Neural progenitor cell (in vitro differentiated cells): Measurements from ENCODE around the gene PPIL6. TPM values are rescaled to one million over a fixed set of nuclear protein-coding genes. Genes with fewer than 3 reads are reported as not detected.

ENCODE experiments used
- DNase-seq: peaks from one replicate; pipeline ENCODE4 v3.0.0-alpha.2; 2016; ENCODE audit warnings: low spot score
- H2AFZ ChIP-seq: fragments of 200-600 bp; sonication (generic); replicated peaks from 2 replicates; pipeline ENCODE4 v1.6.1; 2016; ENCODE audit warnings: antibody characterized with exemption
- H3F3A ChIP-seq: fragments of 200-600 bp; sonication (generic); 2 replicates; pipeline ENCODE4 v1.6.1; 2016; ENCODE audit warnings: antibody characterized with exemption, low read depth
- H3K27ac ChIP-seq: fragments of 200-600 bp; sonication (generic); 2 replicates; pipeline ENCODE4 v1.5.1; 2016; ENCODE audit warnings: mild to moderate bottlenecking
- H3K27me3 ChIP-seq: fragments of 200-600 bp; sonication (generic); 2 replicates; pipeline ENCODE4 v1.6.1; 2016; ENCODE audit warnings: mild to moderate bottlenecking, moderate library complexity
- H3K36me3 ChIP-seq: fragments of 200-600 bp; sonication (generic); 2 replicates; pipeline ENCODE4 v1.5.1; 2016
- H3K4me1 ChIP-seq: fragments of 200-600 bp; sonication (generic); 2 replicates; pipeline ENCODE4 v1.6.1; 2016; ENCODE audit warnings: mixed run types
- H3K4me2 ChIP-seq: fragments of 200-600 bp; sonication (generic); 2 replicates; pipeline ENCODE4 v1.6.1; 2016
- H3K4me3 ChIP-seq: fragments of 200-600 bp; sonication (generic); 2 replicates; pipeline ENCODE4 v1.5.1; 2016
- H3K79me2 ChIP-seq: fragments of 200-600 bp; sonication (generic); 2 replicates; pipeline ENCODE4 v1.6.1; 2016; ENCODE audit warnings: low read depth
- H3K9ac ChIP-seq: fragments of 200-600 bp; sonication (generic); 2 replicates; pipeline ENCODE4 v1.6.1; 2016
- H3K9me3 ChIP-seq: fragments of 200-600 bp; sonication (generic); 2 replicates; pipeline ENCODE4 v1.5.1; 2016; ENCODE audit warnings: low read depth
- H4K20me1 ChIP-seq: fragments of 200-600 bp; sonication (generic); 2 replicates; pipeline ENCODE4 v1.6.1; 2016; ENCODE audit warnings: low read depth
- H3K27ac Mint-ChIP-seq: 3 replicates; pipeline ENCODE4 v1.8.0; 2021; ENCODE audit warnings: mixed read lengths
- H3K27me3 Mint-ChIP-seq: 2 replicates; pipeline ENCODE4 v1.8.0; 2022; ENCODE audit warnings: low read depth, mild to moderate bottlenecking, inconsistent platforms, moderate library complexity, mixed read lengths; ENCODE audit not compliant: insufficient read depth
- H3K36me3 Mint-ChIP-seq: 3 replicates; pipeline ENCODE4 v1.8.0; 2021; ENCODE audit warnings: mixed read lengths
- H3K4me1 Mint-ChIP-seq: 3 replicates; pipeline ENCODE4 v1.8.0; 2021; ENCODE audit warnings: mixed read lengths
- H3K4me3 Mint-ChIP-seq: 3 replicates; pipeline ENCODE4 v1.8.0; 2021; ENCODE audit warnings: mild to moderate bottlenecking, moderate library complexity, mixed read lengths
- H3K9me3 Mint-ChIP-seq: 3 replicates; pipeline ENCODE4 v1.8.0; 2020; ENCODE audit warnings: mixed read lengths
- EZH2 ChIP-seq: fragments of 200-600 bp; sonication (generic); IDR thresholded peaks from 2 replicates; pipeline ENCODE4 v1.6.1; 2017; ENCODE audit warnings: antibody characterized with exemption, mild to moderate bottlenecking, moderate library complexity
- EZH2phosphoT487 ChIP-seq: fragments of 200-600 bp; sonication (generic); IDR thresholded peaks from 2 replicates; pipeline ENCODE4 v1.6.1; 2017; ENCODE audit warnings: antibody characterized with exemption
- total RNA-seq: library from RNA; depleted of rRNA; stranded (reverse); fragments of >200 nt; gene quantifications from 2 replicates; pipeline ENCODE4 v1.2.3, GENCODE V29; 2015; ENCODE audit warnings: low replicate concordance
- TF ChIP-seq, protein P1 (sequence below): fragments of 200-600 bp; sonication (generic); IDR thresholded peaks from 2 replicates; pipeline ENCODE4 v1.5.1; 2017; ENCODE audit warnings: antibody characterized with exemption, mild to moderate bottlenecking

Gene PPIL6
- 4.8 and 7.9 TPM in 2 replicates for total RNA-seq

DNA sequence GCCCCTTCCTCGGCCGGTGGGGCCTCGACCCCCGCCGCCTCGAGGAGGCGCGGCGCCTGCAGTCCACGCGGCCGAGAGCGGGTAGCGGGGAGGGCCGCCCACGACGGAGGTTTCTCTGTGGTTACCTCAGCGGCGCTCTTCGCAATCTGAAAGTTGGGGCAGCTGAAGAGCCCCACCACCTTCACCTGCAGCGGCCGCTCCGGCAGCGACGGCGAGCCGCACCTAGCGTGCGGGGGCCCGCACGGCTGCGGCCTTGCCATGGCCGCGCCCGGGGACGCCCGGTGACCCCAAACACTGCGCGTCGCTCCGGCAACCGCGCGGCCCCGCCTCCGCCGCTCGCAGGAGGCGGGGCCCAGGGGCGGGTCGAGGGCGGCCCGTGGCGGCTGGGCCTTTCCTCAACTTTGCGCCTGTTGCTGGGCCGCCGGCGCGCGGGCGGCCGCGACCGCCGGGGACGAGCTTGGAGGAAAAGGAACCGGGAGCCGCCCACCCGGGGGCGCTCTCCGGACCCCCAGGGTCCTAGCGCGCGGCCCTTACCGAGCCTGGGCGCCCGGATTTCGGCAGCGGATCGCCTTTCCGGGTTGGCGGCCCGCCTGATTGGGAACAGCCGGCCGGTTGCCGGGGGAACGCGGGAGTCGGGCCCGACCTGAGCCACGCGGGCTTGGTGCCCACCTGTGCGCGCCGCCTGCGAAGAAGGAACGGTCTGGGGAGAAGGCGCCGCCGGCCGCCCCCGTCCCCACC, at the start of gene PPIL6, which contains the start of gene SMPD2:
PPIL6 (minus strand) TSS at position 298 of the 738 bp plus-strand sequence; CDS start at position 260, 38 bp downstream.
SMPD2 (plus strand) TSS at position 394 of the 738 bp plus-strand sequence. CDS start 398 bp downstream, outside the sequence.
- TF ChIP-seq EZH2 (peak; percentile 44), EZH2phosphoT487 (no peak)
- TF ChIP-seq, protein P1, sequence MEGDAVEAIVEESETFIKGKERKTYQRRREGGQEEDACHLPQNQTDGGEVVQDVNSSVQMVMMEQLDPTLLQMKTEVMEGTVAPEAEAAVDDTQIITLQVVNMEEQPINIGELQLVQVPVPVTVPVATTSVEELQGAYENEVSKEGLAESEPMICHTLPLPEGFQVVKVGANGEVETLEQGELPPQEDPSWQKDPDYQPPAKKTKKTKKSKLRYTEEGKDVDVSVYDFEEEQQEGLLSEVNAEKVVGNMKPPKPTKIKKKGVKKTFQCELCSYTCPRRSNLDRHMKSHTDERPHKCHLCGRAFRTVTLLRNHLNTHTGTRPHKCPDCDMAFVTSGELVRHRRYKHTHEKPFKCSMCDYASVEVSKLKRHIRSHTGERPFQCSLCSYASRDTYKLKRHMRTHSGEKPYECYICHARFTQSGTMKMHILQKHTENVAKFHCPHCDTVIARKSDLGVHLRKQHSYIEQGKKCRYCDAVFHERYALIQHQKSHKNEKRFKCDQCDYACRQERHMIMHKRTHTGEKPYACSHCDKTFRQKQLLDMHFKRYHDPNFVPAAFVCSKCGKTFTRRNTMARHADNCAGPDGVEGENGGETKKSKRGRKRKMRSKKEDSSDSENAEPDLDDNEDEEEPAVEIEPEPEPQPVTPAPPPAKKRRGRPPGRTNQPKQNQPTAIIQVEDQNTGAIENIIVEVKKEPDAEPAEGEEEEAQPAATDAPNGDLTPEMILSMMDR, result peak; percentile 47
- H3K36me3 ChIP-seq, result no peaks in the 10 kb centered on the region
- H2AFZ ChIP-seq, result peak within 1 kb of the TSS; percentile 98
- H3K4me3 ChIP-seq, result peak within 1 kb of the TSS; percentile 98
- Mint-ChIP-seq H3K27me3 (peaks cover 5% of the 10 kb centered on the region), H3K4me1 (peaks cover 16% of the 10 kb centered on the region), H3K4me3 (peak within 1 kb of the TSS; percentile 94), H3K36me3 (peaks cover 19% of the 10 kb centered on the region), H3K27ac (peak within 1 kb of the TSS; percentile 94), H3K9me3 (no peaks in the 10 kb centered on the region)
- DNase-seq, result peak; percentile 97
- peaks cover 16% of the 10 kb centered on the region for H3F3A ChIP-seq
- peak within 1 kb of the TSS; percentile 51 for H3K9ac ChIP-seq
- H3K27me3 ChIP-seq, result peaks cover 11% of the 10 kb centered on the region
- H3K9me3 ChIP-seq, result no peaks in the 10 kb centered on the region
- H3K79me2 ChIP-seq, result no peaks in the 10 kb centered on the region
- peak within 1 kb of the TSS; percentile 89 for H3K4me2 ChIP-seq
- no peaks in the 10 kb centered on the region for H4K20me1 ChIP-seq
- peaks cover 7% of the 10 kb centered on the region for H3K4me1 ChIP-seq
- peak within 1 kb of the TSS; percentile 66 for H3K27ac ChIP-seq

DNA sequence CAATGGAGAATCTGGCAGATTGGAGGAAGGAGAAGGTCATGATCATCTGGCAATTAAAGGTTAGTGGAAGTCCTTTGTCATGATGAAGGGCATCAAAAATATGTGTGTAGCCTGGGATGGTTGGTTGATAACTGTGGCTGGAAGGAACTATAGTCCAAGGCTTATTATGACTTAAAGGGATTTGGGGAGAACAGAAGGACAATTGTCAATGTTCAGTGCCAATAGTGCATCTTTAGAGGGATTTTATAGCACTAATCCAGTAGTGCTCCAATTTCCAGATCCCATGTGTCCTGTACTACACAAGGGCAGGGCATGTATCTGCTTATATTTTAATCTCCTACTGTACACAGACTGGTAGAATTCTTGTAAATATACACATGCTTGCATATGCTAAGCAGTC, 47.6 kb upstream of the PPIL6 start:
- H3K4me3 Mint-ChIP-seq, result no peak overlapping the region
- Histone ChIP-seq H3F3A (peaks cover 10% of the 10 kb centered on the region), H3K27me3 (peaks cover 17% of the 10 kb centered on the region), H3K79me2 (no peaks in the 10 kb centered on the region), H3K36me3 (no peaks in the 10 kb centered on the region), H3K9ac (no peak overlapping the region), H4K20me1 (no peaks in the 10 kb centered on the region), H3K4me1 (peaks cover 16% of the 10 kb centered on the region), H3K27ac (no peak overlapping the region), H3K4me3 (no peak overlapping the region), H3K4me2 (no peak overlapping the region), H2AFZ (no peak overlapping the region), H3K9me3 (no peaks in the 10 kb centered on the region)
- peaks cover 16% of the 10 kb centered on the region for H3K27me3 Mint-ChIP-seq
- no peaks in the 10 kb centered on the region for H3K36me3 Mint-ChIP-seq
- TF ChIP-seq EZH2 (no peak), EZH2phosphoT487 (no peak)
- TF ChIP-seq, protein P1, result no peak
- H3K9me3 Mint-ChIP-seq, result no peaks in the 10 kb centered on the region
- H3K27ac Mint-ChIP-seq, result no peak overlapping the region
- H3K4me1 Mint-ChIP-seq, result peaks cover 20% of the 10 kb centered on the region
- DNase-seq, result no peak

DNA sequence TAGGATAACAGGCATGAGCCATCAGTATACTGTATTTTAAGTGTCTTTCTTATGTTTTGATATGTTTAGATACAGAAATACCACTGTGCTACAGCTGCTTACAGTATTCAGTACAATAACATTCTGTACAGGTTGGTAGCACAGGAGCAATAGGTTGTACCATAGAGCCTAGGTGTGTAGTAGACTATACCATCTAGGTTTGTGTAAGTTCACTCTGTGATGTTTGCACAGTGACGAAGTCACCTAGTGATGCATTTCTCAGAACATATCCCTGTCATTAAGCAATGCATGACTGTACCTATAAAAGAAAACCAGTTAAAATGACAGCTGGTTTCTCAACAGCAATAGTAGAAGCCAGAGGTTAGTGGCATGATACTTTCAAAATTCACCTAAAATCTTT, 45.6 kb upstream of the PPIL6 start:
- TF ChIP-seq EZH2phosphoT487 (no peak), EZH2 (no peak)
- TF ChIP-seq, protein P1, result no peak
- no peak overlapping the region for H2AFZ ChIP-seq
- H3K79me2 ChIP-seq, result peaks cover 19% of the 10 kb centered on the region
- H3K36me3 ChIP-seq, result no peaks in the 10 kb centered on the region
- DNase-seq, result no peak
- no peak overlapping the region for H3K4me3 Mint-ChIP-seq
- H3K27ac ChIP-seq, result no peak overlapping the region
- H3K27me3 Mint-ChIP-seq, result peaks cover 16% of the 10 kb centered on the region
- no peak overlapping the region for H3K4me2 ChIP-seq
- no peaks in the 10 kb centered on the region for H3K9me3 Mint-ChIP-seq
- H3F3A ChIP-seq, result peaks cover 11% of the 10 kb centered on the region
- no peaks in the 10 kb centered on the region for H3K9me3 ChIP-seq
- peaks cover 11% of the 10 kb centered on the region for H3K36me3 Mint-ChIP-seq
- no peak overlapping the region for H3K4me3 ChIP-seq
- H3K4me1 Mint-ChIP-seq, result peaks cover 21% of the 10 kb centered on the region
- peaks cover 17% of the 10 kb centered on the region for H3K4me1 ChIP-seq
- H3K9ac ChIP-seq, result no peak overlapping the region
- H4K20me1 ChIP-seq, result no peaks in the 10 kb centered on the region
- no peak overlapping the region for H3K27ac Mint-ChIP-seq
- peaks cover 17% of the 10 kb centered on the region for H3K27me3 ChIP-seq
